ENCODE measurements around the gene GPR15LG. TPM values are rescaled to one million over a fixed set of nuclear protein-coding genes. Genes with fewer than 3 reads are reported as not detected.

Gene GPR15LG
- total RNA-seq, 1 donor from 2014 or later: 0.32 TPM

DNA sequence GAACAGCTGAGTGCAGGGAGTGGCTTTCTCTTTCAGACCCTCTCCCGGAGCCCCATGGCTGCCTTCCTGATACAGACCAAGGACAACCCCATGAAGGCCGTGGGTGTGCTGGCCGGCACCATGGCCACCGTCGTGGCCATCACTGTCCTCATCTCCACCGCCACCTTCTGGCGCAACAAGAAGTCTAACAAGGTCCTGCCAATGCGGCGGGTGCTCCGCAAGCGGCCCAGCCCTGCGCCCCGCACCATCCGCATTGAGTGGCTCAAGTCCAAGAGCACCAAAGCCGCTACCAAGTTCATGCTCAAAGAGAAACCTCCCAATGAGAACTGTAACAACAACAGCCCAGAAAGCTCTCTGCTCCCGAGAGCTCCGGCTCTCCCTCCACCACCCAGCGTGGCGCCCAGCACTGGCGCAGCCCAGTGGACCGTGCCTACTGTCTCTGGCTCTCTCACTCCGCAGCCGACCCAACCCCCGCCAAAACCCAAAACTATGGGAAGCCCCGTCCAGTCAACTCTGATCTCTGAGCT lies 40.5 kb downstream of the GPR15LG start:
- DNase-seq (ENCODE audit: low spot score): no peak

DNA sequence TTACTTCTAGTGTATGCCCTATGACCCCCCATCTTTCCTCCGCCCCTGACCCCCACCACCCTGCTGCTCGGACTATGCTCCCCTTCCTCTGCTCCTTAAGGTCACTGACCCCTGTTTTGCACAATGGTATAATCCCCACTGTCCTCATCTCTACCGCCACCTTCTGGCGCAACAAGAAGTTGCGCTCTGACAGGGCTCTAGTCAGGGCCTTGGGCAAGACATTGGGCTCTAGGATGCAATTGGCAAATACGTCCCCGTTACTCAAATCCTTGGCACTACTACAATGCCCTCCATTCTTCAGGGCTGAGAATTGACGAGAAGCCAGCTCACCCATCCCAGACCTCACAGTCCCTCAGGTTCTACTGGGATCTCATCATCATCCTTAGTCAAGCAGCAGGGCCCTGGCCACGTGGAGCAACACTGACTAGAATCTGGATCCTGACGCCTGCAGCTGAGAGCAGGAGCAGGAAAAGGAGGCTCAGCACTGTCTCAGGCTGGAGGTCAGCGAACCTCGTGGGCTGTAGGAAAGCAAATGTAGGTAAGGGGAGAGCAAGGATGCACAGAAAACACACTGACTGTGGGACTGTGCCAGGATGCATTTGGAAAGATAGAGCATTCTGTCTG lies 41.1 kb downstream of the GPR15LG start:
- no peak for DNase-seq (ENCODE audit: low spot score)

DNA sequence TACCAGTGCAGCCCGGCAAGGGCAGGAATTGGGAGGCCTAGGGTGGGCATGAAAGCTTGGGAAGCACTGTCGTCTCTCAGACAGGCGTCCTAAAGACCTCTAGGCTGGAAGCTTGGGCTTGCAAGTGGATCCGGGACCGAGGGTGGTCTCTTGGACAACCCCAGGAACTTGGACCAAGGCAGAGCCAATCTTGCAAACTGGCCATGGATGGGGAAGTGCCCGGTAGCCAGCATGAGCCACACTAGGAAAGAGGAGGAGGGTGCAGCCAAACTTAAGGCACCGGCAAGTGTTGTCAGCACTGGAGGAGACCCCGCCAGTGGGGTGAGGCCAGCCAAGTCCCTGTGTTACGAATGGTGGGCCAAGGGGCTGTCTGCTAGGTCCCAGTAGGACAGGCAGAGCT lies 43.2 kb downstream of the GPR15LG start:
- DNase-seq (ENCODE audit: low spot score): no peak

DNA sequence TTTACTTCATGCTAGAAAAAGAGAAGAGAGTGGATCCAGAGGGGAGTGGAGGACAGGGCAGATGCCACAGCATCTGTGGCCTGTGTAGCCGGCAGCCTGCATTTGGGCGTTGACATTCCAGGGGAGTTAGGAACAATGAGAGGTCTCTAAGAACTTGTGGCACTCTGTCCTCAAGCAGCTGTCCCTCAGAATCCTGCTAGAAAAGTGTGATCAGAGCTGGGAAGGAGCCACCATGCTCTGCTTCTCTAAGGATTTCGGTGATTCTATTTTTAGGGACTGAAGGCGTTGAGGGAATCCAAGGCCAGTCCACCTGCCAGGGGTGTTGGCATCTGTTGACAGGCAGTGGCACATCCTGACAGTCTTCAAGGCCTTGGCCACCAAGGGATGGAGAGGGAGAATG lies 44.1 kb downstream of the GPR15LG start:
- DNase-seq (ENCODE audit: low spot score): no peak

DNA sequence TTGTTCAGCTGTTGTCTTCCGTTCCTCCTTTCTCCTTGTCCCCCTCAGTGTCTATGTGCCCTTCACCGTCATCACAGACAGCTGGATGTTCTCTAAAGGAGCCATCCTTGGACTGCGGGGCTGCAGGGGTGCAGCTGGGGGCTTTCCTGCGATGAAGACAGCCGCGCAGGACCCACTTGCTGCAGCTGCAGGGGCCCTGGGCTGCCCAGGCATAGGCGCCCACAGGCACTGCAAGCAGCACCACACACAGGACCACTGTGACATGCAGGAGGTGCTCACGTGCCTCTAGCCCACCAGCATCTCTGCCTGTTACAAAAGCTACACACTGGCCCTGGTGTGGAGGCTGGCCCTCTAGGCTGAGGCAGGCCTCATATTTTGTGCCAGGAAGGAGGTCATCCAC lies 48.3 kb downstream of the GPR15LG start:
- DNase-seq (ENCODE audit: low spot score): no peak

DNA sequence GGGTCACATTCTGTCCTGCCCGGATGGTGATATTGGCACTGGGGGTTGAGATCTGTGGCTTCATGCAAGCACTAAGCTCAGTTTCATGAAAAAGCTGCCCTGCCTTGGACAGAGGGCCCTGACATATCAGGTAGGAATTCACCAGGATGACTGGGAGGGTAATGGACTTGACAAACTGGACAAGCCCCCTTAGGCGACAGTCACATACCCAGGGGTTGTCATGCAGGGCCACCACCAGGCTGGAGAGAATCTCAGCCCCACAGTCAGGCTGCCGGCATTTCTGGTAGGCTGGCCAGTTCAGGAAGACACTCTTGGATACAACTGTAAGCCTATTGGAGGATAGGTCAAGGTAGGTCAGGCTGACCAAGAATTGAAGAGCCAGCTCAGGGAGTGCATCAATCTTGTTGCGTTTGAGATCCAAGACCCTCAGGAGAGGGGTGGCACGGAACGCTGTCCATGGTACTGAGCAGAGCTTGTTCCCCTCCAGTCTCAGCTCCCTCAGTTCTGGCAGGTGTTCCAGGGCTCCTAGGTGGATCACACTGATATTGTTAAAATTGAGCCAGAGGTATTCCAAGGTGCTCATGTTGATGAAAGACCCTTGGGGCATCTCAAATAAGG lies 50.9 kb downstream of the GPR15LG start:
- DNase-seq (ENCODE audit: low spot score): no peak

DNA sequence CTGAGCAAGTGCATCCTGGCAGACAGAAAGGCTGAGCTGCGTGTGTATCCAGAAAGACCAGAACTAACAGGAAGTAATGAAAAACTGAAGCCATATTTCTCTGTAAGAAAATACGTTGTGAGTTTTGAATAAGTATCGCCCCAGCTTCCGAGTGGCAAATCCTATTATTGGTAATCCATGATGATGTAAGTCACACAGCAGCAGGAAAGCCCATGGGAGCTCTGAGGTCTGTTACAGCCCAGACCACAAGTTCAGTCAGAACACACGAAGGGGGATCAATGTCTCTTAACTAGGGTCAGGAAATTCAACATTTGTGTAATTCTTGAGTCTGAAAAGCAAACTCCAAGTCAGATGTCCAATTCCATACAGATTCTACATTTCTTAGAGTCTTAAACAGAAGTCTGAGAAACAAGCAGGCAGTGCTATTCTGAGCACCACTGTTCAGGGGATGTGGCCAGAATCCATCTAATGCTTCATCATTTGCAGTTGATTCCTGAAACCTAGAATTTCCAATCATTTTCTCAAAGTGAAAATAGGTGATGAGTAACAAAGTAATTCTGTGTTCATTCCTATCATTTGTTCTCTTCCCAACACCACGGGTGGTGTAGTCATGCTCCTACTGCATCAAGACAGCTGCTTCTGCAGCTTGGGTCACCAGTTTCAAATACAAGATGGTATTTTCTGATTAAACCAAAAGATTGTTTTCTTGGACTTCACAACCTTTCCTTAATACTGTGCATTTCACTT lies 52.0 kb downstream of the GPR15LG start, which contains the start of gene LRIT2:
Gene LRIT2 (minus strand): TSS at position 118 of the 747 bp plus-strand sequence. CDS start 24 bp downstream, at position 94.
- DNase-seq (ENCODE audit: low spot score): no peak

DNA sequence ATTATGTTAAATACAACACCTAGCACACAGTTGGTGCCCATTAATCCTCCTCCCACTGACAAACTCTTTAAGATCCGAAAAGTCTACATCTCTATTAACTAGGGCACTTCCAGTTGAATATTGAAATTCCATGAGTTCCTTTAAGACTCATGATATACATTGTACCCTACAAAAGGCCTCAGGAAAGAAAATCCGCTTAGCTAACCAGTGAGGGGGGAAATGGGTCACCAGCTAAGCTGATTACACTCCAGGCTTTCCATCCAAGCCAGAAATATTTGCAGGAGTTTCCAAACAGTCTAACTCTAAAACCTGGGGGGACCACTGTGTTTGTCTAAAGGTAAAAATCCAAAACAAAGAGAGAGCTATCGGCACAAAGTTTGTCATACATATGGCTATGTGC lies 53.0 kb downstream of the GPR15LG start:
- DNase-seq (ENCODE audit: low spot score): no peak

DNA sequence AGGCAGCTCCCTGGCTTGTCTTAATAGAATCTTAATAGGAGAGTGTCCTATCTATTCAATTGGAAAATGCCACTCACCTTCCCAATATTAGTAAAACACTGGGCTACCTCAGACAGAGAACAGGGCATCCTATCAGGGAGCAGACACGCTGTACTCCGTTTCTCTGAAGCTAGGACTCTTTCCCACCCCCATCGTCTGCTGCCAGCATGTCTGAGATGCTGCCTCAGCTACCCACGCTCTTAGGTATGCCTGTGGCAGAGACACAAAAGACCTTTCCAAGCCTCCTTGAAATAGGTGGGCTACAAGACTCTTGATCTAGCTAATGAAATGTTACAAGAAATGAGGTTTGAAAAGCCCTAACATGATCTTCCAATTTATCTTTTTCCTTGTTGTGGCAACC lies 54.2 kb downstream of the GPR15LG start:
- no peak for DNase-seq (ENCODE audit: low spot score)

DNA sequence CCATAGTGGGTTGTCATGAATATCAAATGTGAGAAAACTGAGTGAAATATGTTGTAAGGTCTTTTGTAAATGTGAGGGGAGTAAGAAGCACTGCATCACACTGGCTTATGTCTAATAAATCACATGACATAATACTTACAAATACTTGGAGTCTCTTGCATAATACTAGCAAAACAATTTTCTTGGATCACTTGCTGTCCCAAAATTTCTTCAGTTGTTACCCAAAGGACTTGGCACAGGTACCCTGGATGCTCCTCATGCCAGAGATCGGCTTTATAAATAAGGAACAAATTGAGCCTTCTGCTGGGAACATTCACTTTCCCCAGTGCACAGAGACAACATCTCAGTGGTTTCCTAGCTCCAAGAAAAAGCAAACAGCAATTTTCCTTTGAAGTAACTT lies 56.8 kb downstream of the GPR15LG start:
- DNase-seq (ENCODE audit: low spot score): no peak

DNA sequence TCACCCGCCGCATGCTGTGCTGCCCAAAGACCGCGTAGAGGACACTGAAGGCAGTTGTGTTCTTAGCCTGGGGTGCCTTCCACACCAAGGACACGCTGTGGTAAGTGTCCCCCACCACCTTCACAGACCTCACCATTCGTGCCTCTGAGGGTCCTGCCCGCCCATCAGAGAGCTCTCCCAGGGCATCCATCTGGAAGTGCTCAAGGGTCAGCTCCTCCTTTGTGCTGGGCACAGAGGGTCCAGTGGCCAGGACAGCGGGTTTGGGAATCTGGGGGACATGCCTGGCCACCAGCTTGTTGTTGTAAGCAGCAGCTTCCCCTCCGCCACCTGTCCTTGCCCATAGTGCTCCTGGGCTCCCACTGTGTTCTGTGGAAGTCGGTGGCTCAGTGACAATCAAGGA lies 58.8 kb downstream of the GPR15LG start:
- DNase-seq (ENCODE audit: low spot score): no peak

DNA sequence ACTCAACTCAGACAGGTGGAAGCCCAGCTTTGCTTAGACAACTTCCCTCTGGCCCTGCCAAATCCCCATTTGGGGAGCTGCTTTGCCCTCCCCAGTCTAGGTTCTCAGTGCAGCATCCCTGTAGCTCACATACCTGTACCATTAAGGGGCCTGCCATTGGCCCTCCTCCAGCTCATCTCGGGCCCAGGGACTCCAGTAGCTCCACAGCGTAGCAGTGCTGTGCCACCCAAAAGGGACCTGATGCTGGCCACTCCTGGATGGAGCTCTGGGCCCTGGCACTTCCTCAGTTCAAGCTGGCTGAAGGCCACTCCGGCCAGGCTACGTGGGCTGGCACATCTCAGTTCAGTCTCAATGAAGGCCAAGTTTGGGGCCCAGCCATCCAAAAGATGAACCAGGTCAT lies 60.3 kb downstream of the GPR15LG start:
- DNase-seq (ENCODE audit: low spot score): no peak

DNA sequence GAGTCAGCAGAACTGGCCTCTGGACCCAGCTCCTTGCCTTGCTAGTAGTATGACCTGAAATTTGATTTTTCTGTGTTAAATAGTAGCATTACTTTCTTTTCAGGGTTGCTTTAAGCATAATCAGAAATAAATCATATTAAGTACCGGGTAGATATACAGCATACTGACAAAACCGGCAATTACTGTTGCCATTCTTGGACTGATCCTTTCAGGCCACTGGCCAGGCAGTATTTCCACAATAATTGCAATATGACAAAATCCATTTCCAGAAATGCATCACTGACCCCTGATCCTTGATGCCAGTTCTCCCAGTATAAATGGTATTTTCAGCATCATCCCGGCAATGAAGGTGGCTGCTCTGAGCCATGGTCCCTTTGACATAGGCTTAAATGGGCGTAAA lies 60.9 kb downstream of the GPR15LG start:
- DNase-seq (ENCODE audit: low spot score): no peak

Other genes with a start within 250 kb of the GPR15LG start
- 129 TPM for gene GHITM, start 34.3 kb upstream of the GPR15LG start, total RNA-seq
- 0.66 TPM for gene CDHR1, start 20.7 kb downstream of the GPR15LG start, total RNA-seq
- not detected for gene LRIT2, start 51.7 kb downstream of the GPR15LG start, total RNA-seq
- not detected for gene LRIT1, start 67.7 kb downstream of the GPR15LG start, total RNA-seq
- not detected for gene RGR, start 71.3 kb downstream of the GPR15LG start, total RNA-seq
- gene CCSER2, start 154.8 kb downstream of the GPR15LG start, total RNA-seq: 54.5 TPM

Data from mucosa of gallbladder (tissue), 1 donor.